HepG2 (cell line): Measurements from ENCODE around the gene MAPK13. TPM values are rescaled to one million over a fixed set of nuclear protein-coding genes. Genes with fewer than 3 reads are reported as not detected.

Source experiments
- CC2D1A ChIP-seq: sonication (generic); formaldehyde crosslinking; IDR thresholded peaks from 2 replicates; pipeline ENCODE4 v1.8.1; 2023; ENCODE audit warnings: mild to moderate bottlenecking, missing genetic modification reagents
- EZH2 ChIP-seq: conservative IDR thresholded peaks from 2 replicates; pipeline ENCODE4 v1.6.1; 2012; ENCODE audit warnings: mild to moderate bottlenecking, low read depth, low read length, moderate library complexity
- FOXP1 ChIP-seq, 2 experiments: fragments of 450-650 bp in 1 of 2; IDR thresholded peaks; 2 replicates each; pipeline ENCODE4 v1.6.1; 2017 to 2018; ENCODE audit warnings: antibody characterized with exemption in 1 of 2
- KAT2B ChIP-seq: fragments of 150-350 bp; IDR thresholded peaks from 2 replicates; pipeline ENCODE4 v1.6.1; 2014; ENCODE audit warnings: low read depth, low read length, borderline replicate concordance
- KDM1A ChIP-seq: IDR thresholded peaks from 2 replicates; pipeline ENCODE4 v1.6.1; 2016; ENCODE audit warnings: missing compliant biosample characterization
- SSRP1 ChIP-seq: IDR thresholded peaks from 2 replicates; pipeline ENCODE4 v1.6.1; 2016; ENCODE audit warnings: control low read depth
- U2AF1 ChIP-seq: fragments of 200-400 bp; formaldehyde crosslinking; optimal IDR thresholded peaks from 2 replicates; pipeline ENCODE3; 2017; ENCODE audit warnings: mild to moderate bottlenecking, low read depth, low read length
- ZFP36L2 ChIP-seq: sonication (generic); formaldehyde crosslinking; IDR thresholded peaks from 2 replicates; pipeline ENCODE4 v1.4.0; 2020; ENCODE audit warnings: missing genetic modification reagents
- ZNF569 ChIP-seq: sonication (generic); formaldehyde crosslinking; IDR thresholded peaks from 2 replicates; pipeline ENCODE4 v1.5.0; 2020; ENCODE audit warnings: mild to moderate bottlenecking, missing genetic modification reagents, moderate library complexity, borderline replicate concordance
- polyA plus RNA-seq, 8 experiments: library from polyadenylated mRNA; depleted of rRNA in 3 of 8; stranded (reverse) in 7 of 8; unstranded in 1 of 8; fragments of >200 nt; fragmentation: Illumina TruSeq in 4 of 8; extraction: Trizol in 4 of 8; gene quantifications; 2 replicates each; pipeline versions ENCODE4 v1.2.1 to v1.2.3, GENCODE V29; 2011 to 2016; ENCODE audit warnings: low read depth in 4 of 8, missing spikeins in 1 of 8, mixed read lengths in 1 of 8; ENCODE audit not compliant: insufficient read depth in 1 of 8
- total RNA-seq, 5 experiments: library from RNA; depleted of rRNA; stranded (reverse); fragments of >200 nt; fragmentation: Illumina TruSeq; extraction: Trizol; gene quantifications; 2 replicates each; pipeline ENCODE4 v1.2.3, GENCODE V29; 2016; ENCODE audit warnings: low read depth in 1 of 5
- TF ChIP-seq, protein P1 (sequence below): sonication (generic); formaldehyde crosslinking; conservative IDR thresholded peaks from 2 replicates; pipeline ENCODE4 v1.4.0; 2020; ENCODE audit warnings: mild to moderate bottlenecking, missing genetic modification reagents, moderate library complexity
- TF ChIP-seq, protein P2 (sequence below): sonication (generic); formaldehyde crosslinking; IDR thresholded peaks from 2 replicates; pipeline ENCODE4 v1.4.0; 2020; ENCODE audit warnings: missing genetic modification reagents
- TF ChIP-seq, protein P3 (sequence below): sonication (generic); formaldehyde crosslinking; IDR thresholded peaks from 2 replicates; pipeline ENCODE4 v1.4.0; 2020; ENCODE audit warnings: missing genetic modification reagents, borderline replicate concordance
- TF ChIP-seq, protein P4 (sequence below): sonication (generic); formaldehyde crosslinking; IDR thresholded peaks from 2 replicates; pipeline ENCODE4 v1.4.0; 2020; ENCODE audit warnings: low read depth, mild to moderate bottlenecking, missing genetic modification reagents
- TF ChIP-seq, protein P5 (sequence below): sonication (generic); formaldehyde crosslinking; conservative IDR thresholded peaks from 2 replicates; pipeline ENCODE4 v1.4.0; 2020; ENCODE audit warnings: missing genetic modification reagents
- TF ChIP-seq, protein P6 (sequence below): sonication (generic); formaldehyde crosslinking; IDR thresholded peaks from 2 replicates; pipeline ENCODE4 v1.4.0; 2020; ENCODE audit warnings: missing genetic modification reagents, borderline replicate concordance

The MAPK13 gene
- total and polyA plus RNA-seq, 2 of the 13 experiments (the other 11 are each of a cell fraction or from before 2014, with no cell fraction given) = 12.7 to 43.4 TPM

DNA sequence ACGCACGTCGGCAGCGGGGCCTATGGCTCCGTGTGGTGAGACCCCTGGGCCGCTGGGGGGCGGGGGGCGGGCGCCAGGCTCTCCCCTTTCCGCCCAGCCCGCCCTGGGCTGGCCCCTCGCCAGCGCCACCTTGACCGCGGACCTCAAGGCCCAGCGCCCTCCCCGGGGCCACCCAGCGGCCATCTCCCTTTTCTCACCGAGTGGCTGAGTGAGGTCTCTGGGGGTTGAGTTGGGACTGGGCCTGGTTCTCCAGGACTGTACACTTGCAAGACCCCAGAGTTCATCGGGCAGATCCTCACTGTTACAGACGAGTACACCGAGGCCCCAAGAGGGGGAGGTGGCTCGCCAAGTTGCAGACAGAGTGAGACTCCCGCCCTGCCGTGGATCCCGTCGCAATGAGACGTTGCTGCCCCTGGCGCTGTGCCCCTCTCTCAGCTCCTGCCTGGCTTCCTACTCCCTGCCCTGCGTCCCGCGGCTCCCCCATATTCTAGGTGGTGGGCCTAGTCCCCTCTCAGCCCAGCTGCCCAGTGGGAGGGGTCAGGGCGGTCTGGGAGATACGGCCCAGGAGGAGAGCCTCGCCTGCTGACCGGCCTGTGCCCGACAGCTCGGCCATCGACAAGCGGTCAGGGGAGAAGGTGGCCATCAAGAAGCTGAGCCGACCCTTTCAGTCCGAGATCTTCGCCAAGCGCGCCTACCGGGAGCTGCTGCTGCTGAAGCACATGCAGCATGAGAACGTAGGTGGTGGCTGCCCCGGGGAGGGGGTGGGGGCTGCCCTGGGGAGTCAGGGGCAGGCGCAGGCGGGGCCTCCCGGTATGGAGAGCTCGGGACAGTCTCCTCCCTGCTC lies 576 bp downstream of the MAPK13 start (continued):
- TF ChIP-seq, protein P1, sequence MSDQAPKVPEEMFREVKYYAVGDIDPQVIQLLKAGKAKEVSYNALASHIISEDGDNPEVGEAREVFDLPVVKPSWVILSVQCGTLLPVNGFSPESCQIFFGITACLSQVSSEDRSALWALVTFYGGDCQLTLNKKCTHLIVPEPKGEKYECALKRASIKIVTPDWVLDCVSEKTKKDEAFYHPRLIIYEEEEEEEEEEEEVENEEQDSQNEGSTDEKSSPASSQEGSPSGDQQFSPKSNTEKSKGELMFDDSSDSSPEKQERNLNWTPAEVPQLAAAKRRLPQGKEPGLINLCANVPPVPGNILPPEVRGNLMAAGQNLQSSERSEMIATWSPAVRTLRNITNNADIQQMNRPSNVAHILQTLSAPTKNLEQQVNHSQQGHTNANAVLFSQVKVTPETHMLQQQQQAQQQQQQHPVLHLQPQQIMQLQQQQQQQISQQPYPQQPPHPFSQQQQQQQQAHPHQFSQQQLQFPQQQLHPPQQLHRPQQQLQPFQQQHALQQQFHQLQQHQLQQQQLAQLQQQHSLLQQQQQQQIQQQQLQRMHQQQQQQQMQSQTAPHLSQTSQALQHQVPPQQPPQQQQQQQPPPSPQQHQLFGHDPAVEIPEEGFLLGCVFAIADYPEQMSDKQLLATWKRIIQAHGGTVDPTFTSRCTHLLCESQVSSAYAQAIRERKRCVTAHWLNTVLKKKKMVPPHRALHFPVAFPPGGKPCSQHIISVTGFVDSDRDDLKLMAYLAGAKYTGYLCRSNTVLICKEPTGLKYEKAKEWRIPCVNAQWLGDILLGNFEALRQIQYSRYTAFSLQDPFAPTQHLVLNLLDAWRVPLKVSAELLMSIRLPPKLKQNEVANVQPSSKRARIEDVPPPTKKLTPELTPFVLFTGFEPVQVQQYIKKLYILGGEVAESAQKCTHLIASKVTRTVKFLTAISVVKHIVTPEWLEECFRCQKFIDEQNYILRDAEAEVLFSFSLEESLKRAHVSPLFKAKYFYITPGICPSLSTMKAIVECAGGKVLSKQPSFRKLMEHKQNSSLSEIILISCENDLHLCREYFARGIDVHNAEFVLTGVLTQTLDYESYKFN (CRISPR knock-in tag) = peak; percentile 28; the same call in 1 of the 2 replicates
- TF ChIP-seq KDM1A (CRISPR knock-in tag) = no peak
- no peak for TF ChIP-seq CC2D1A (CRISPR knock-in tag)
- no peak for TF ChIP-seq EZH2
- TF ChIP-seq, protein P2, sequence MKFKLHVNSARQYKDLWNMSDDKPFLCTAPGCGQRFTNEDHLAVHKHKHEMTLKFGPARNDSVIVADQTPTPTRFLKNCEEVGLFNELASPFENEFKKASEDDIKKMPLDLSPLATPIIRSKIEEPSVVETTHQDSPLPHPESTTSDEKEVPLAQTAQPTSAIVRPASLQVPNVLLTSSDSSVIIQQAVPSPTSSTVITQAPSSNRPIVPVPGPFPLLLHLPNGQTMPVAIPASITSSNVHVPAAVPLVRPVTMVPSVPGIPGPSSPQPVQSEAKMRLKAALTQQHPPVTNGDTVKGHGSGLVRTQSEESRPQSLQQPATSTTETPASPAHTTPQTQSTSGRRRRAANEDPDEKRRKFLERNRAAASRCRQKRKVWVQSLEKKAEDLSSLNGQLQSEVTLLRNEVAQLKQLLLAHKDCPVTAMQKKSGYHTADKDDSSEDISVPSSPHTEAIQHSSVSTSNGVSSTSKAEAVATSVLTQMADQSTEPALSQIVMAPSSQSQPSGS = peak; percentile 10; the same call in 1 of the 2 replicates
- TF ChIP-seq, protein P3, sequence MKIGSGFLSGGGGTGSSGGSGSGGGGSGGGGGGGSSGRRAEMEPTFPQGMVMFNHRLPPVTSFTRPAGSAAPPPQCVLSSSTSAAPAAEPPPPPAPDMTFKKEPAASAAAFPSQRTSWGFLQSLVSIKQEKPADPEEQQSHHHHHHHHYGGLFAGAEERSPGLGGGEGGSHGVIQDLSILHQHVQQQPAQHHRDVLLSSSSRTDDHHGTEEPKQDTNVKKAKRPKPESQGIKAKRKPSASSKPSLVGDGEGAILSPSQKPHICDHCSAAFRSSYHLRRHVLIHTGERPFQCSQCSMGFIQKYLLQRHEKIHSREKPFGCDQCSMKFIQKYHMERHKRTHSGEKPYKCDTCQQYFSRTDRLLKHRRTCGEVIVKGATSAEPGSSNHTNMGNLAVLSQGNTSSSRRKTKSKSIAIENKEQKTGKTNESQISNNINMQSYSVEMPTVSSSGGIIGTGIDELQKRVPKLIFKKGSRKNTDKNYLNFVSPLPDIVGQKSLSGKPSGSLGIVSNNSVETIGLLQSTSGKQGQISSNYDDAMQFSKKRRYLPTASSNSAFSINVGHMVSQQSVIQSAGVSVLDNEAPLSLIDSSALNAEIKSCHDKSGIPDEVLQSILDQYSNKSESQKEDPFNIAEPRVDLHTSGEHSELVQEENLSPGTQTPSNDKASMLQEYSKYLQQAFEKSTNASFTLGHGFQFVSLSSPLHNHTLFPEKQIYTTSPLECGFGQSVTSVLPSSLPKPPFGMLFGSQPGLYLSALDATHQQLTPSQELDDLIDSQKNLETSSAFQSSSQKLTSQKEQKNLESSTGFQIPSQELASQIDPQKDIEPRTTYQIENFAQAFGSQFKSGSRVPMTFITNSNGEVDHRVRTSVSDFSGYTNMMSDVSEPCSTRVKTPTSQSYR (CRISPR knock-in tag) = peak; percentile 23; the same call in 1 of the 2 replicates
- no peak for TF ChIP-seq FOXP1 (IDR thresholded peaks at IDR 0.05)
- TF ChIP-seq FOXP1 (CRISPR knock-in tag; IDR thresholded peaks at IDR 0.05) = no peak
- TF ChIP-seq, protein P4, sequence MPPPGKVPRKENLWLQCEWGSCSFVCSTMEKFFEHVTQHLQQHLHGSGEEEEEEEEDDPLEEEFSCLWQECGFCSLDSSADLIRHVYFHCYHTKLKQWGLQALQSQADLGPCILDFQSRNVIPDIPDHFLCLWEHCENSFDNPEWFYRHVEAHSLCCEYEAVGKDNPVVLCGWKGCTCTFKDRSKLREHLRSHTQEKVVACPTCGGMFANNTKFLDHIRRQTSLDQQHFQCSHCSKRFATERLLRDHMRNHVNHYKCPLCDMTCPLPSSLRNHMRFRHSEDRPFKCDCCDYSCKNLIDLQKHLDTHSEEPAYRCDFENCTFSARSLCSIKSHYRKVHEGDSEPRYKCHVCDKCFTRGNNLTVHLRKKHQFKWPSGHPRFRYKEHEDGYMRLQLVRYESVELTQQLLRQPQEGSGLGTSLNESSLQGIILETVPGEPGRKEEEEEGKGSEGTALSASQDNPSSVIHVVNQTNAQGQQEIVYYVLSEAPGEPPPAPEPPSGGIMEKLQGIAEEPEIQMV = peak; percentile 97
- no peak for TF ChIP-seq KAT2B
- TF ChIP-seq, protein P5, sequence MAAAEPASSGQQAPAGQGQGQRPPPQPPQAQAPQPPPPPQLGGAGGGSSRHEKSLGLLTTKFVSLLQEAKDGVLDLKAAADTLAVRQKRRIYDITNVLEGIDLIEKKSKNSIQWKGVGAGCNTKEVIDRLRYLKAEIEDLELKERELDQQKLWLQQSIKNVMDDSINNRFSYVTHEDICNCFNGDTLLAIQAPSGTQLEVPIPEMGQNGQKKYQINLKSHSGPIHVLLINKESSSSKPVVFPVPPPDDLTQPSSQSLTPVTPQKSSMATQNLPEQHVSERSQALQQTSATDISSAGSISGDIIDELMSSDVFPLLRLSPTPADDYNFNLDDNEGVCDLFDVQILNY (CRISPR knock-in tag) = no peak
- peak; percentile 10; the same call in 1 of the 2 replicates for TF ChIP-seq SSRP1
- TF ChIP-seq, protein P6, sequence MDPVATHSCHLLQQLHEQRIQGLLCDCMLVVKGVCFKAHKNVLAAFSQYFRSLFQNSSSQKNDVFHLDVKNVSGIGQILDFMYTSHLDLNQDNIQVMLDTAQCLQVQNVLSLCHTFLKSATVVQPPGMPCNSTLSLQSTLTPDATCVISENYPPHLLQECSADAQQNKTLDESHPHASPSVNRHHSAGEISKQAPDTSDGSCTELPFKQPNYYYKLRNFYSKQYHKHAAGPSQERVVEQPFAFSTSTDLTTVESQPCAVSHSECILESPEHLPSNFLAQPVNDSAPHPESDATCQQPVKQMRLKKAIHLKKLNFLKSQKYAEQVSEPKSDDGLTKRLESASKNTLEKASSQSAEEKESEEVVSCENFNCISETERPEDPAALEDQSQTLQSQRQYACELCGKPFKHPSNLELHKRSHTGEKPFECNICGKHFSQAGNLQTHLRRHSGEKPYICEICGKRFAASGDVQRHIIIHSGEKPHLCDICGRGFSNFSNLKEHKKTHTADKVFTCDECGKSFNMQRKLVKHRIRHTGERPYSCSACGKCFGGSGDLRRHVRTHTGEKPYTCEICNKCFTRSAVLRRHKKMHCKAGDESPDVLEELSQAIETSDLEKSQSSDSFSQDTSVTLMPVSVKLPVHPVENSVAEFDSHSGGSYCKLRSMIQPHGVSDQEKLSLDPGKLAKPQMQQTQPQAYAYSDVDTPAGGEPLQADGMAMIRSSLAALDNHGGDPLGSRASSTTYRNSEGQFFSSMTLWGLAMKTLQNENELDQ (CRISPR knock-in tag) = no peak
- no peak for TF ChIP-seq ZFP36L2 (CRISPR knock-in tag)
- TF ChIP-seq ZNF569 (CRISPR knock-in tag) = no peak
- peak; percentile 61 for TF ChIP-seq U2AF1
